CD4-positive, alpha-beta T cell treated with Interleukin-15 for 1 hour (primary cell): ENCODE data around the gene HAGHL.
"Not testable (repeated sequence)": the region's sequence is repeated elsewhere in the genome, so short reads cannot be mapped to it uniquely, and the experiment has no call there.

ENCODE experiments used
- DNase-seq: peaks from one replicate; pipeline ENCODE4 v3.0.0-alpha.2; 2020

HAGHL gene

GRCh38 chr16:689175-689897 lies 37.6 kb upstream of the HAGHL start:
- DNase-seq: no peak

GRCh38 chr16:691242-691641 lies 35.7 kb upstream of the HAGHL start:
- DNase-seq: not testable (repeated sequence)

GRCh38 chr16:692356-693108 lies 34.4 kb upstream of the HAGHL start:
- no peak for DNase-seq

GRCh38 chr16:693364-693763 lies 33.5 kb upstream of the HAGHL start:
- no peak for DNase-seq

- DNase-seq: peak; percentile 50
Observed at GRCh38 chr16:693766-694165, 33.1 kb upstream of the HAGHL start.

- DNase-seq: no peak
Observed at GRCh38 chr16:694187-694862, 32.6 kb upstream of the HAGHL start.

- DNase-seq: no peak
Observed at GRCh38 chr16:694863-695354, 32.0 kb upstream of the HAGHL start.

- peak; percentile 55 for DNase-seq
Observed at GRCh38 chr16:695355-696089, 31.4 kb upstream of the HAGHL start.

GRCh38 chr16:698911-699671 lies 27.8 kb upstream of the HAGHL start:
- DNase-seq: no peak

- DNase-seq: no peak
Observed at GRCh38 chr16:700684-701584, 26.0 kb upstream of the HAGHL start.

- no peak for DNase-seq
Observed at GRCh38 chr16:702341-702740, 24.6 kb upstream of the HAGHL start.

- DNase-seq: no peak
Observed at GRCh38 chr16:703406-703805, 23.5 kb upstream of the HAGHL start.

- DNase-seq: no peak
Observed at GRCh38 chr16:704047-704446, 22.9 kb upstream of the HAGHL start.

- no peak for DNase-seq
Observed at GRCh38 chr16:704552-705380, 22.1 kb upstream of the HAGHL start.

GRCh38 chr16:705431-706188 lies 21.3 kb upstream of the HAGHL start, which contains the start of gene FBXL16:
Gene FBXL16, minus strand, starts transcription at chr16:705801. Its CDS starts 8,396 bp downstream, at chr16:697405.
- DNase-seq: no peak

GRCh38 chr16:706189-707061 lies 20.5 kb upstream of the HAGHL start:
- DNase-seq: no peak

GRCh38 chr16:707062-707538 lies 19.8 kb upstream of the HAGHL start:
- DNase-seq: no peak

- no peak for DNase-seq
Observed at GRCh38 chr16:708019-708418, 18.9 kb upstream of the HAGHL start.
